HEK293 (cell line): Measurements from ENCODE around the gene KLF12.

Experiments used
- BCL11A ChIP-seq: fragments of 450-650 bp; formaldehyde crosslinking; IDR thresholded peaks from 2 replicates; pipeline ENCODE4 v1.5.1; 2016; ENCODE audit warnings: low read depth, missing biosample characterization, missing genetic modification characterization
- CTCF ChIP-seq: fragments of 450-650 bp; formaldehyde crosslinking; IDR thresholded peaks from 2 replicates; pipeline ENCODE4 v1.5.1; 2016; ENCODE audit warnings: missing biosample characterization, missing genetic modification characterization
- SCRT1 ChIP-seq: fragments of 450-650 bp; formaldehyde crosslinking; IDR thresholded peaks from 2 replicates; pipeline ENCODE4 v1.5.1; 2016; ENCODE audit warnings: missing biosample characterization, missing genetic modification characterization, borderline replicate concordance
- YY1 ChIP-seq: fragments of 450-650 bp; formaldehyde crosslinking; IDR thresholded peaks from 2 replicates; pipeline ENCODE4 v1.5.1; 2018; ENCODE audit warnings: missing biosample characterization, missing genetic modification characterization
- ZBTB26 ChIP-seq: fragments of 450-650 bp; formaldehyde crosslinking; optimal IDR thresholded peaks from 2 replicates; pipeline ENCODE3; 2016; ENCODE audit warnings: missing biosample characterization, mild to moderate bottlenecking, missing genetic modification characterization
- ZNF184 ChIP-seq: fragments of 450-650 bp; IDR thresholded peaks from 2 replicates; pipeline ENCODE4 v1.5.1; 2018; ENCODE audit warnings: missing biosample characterization, mild to moderate bottlenecking, missing genetic modification characterization
- ZNF324 ChIP-seq: fragments of 450-650 bp; formaldehyde crosslinking; IDR thresholded peaks from 2 replicates; pipeline ENCODE4 v1.5.1; 2016; ENCODE audit warnings: missing biosample characterization, missing genetic modification characterization
- ZNF645 ChIP-seq: fragments of 450-650 bp; formaldehyde crosslinking; IDR thresholded peaks from 2 replicates; pipeline ENCODE4; 2016; ENCODE audit warnings: missing biosample characterization, missing genetic modification characterization
- ZSCAN5A ChIP-seq: fragments of 450-650 bp; formaldehyde crosslinking; IDR thresholded peaks from 2 replicates; pipeline ENCODE4 v1.5.1; 2016; ENCODE audit warnings: missing biosample characterization, missing genetic modification characterization

- TF ChIP-seq ZBTB26 (tag by site-specific recombination) (no peak), CTCF (tag by site-specific recombination) (no peak), BCL11A (no peak), YY1 (tag by site-specific recombination) (no peak), ZNF184 (no peak), SCRT1 (no peak), ZNF324 (tag by site-specific recombination) (no peak), ZSCAN5A (tag by site-specific recombination) (no peak), ZNF645 (tag by site-specific recombination) (no peak)
Measured at GRCh38 chr13:74114641-74115040, 19.6 kb downstream of the KLF12 start.
